Type B pancreatic cell (in vitro differentiated cells): ENCODE results near the gene ARID4B. TPM values are rescaled to one million over a fixed set of nuclear protein-coding genes. Genes with fewer than 3 reads are reported as not detected.
A peak's percentile ranks its signal among the peaks of the same experiment; 100 is the strongest.
"Not testable (repeated sequence)": the region's sequence is repeated elsewhere in the genome, so short reads cannot be mapped to it uniquely, and the experiment has no call there.

Experiments
- DNase-seq: peaks from one replicate; pipeline ENCODE4 v3.0.0; 2021; ENCODE audit warnings: mixed read lengths; ENCODE audit not compliant: unreplicated experiment; ENCODE audit errors: extremely low spot score
- H3K27ac Mint-ChIP-seq: 2 replicates; pipeline ENCODE4 v1.8.0; 2021; ENCODE audit warnings: mild to moderate bottlenecking, mixed read lengths
- H3K27me3 Mint-ChIP-seq: 2 replicates; pipeline ENCODE4 v1.8.0; 2021; ENCODE audit warnings: mixed read lengths
- H3K36me3 Mint-ChIP-seq: 2 replicates; pipeline ENCODE4 v1.8.0; 2021; ENCODE audit warnings: mixed read lengths
- H3K4me1 Mint-ChIP-seq: one replicate; pipeline ENCODE4 v1.8.0; 2021; ENCODE audit warnings: mixed read lengths; ENCODE audit not compliant: unreplicated experiment
- H3K4me3 Mint-ChIP-seq: 2 replicates; pipeline ENCODE4 v1.8.0; 2021; ENCODE audit warnings: mild to moderate bottlenecking, mixed read lengths
- H3K9me3 Mint-ChIP-seq: 2 replicates; pipeline ENCODE4 v1.8.0; 2021; ENCODE audit warnings: mixed read lengths
- CTCF ChIP-seq: fragments of 200-600 bp; sonication (generic); conservative IDR thresholded peaks from 2 replicates; pipeline ENCODE4 v1.5.0; 2021; ENCODE audit warnings: antibody characterized with exemption, mild to moderate bottlenecking
- total RNA-seq: library from RNA; stranded (reverse); gene quantifications from 2 replicates; pipeline ENCODE4 v1.2.1, GENCODE V29; 2021; ENCODE audit warnings: low replicate concordance

The ARID4B gene
- total RNA-seq, 1 donor from 2014 or later, result 42.4 TPM

DNA sequence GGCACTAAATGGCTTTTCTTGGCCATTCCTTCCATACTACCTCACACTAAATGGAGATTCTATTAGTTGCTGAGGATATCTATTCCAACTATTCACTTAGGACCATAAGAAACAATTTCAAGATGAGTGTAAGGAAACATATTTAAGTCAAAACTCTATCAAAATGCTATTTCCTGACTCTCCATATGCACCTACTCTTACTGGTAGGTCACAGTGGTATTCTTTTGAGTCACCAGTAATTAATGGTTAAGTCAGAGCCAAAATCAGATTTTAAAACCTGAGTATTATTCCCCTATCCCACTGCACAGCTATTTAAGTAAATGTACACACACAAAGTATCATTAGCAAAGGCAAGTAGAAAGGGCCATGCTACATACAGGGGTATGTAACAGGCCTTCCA is 50.3 kb downstream of the ARID4B start:
- no peak overlapping the region for H3K27ac Mint-ChIP-seq

DNA sequence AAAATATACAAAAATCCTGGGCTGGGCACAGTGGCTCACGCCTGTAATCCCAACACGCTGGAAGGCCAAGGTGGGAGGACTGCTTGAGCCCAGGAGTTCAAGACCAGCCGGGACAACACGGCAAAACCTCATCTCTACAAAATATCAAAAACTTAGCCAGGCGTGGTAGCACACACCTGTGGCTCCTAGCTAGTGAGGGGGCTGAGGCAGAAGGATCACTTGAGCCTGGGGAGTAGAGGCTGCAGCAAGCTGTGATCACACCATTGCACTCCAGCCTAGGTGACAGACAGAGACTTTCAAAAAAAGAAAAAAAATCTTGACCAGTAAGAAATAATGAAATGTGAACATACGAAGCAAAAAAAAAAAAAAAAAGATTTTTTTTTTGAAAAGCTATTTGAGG is 52.1 kb downstream of the ARID4B start:
- DNase-seq, result no peak
- Mint-ChIP-seq H3K9me3 (peaks cover 3% of the 10 kb centered on the region), H3K4me1 (peaks cover 28% of the 10 kb centered on the region), H3K27ac (no peak overlapping the region), H3K27me3 (no peaks in the 10 kb centered on the region), H3K36me3 (no peaks in the 10 kb centered on the region), H3K4me3 (no peak overlapping the region)
- TF ChIP-seq CTCF, result no peak

More for the DNA sequence above, 50.3 kb downstream of the ARID4B start:
- Mint-ChIP-seq H3K27me3 (no peaks in the 10 kb centered on the region), H3K36me3 (no peaks in the 10 kb centered on the region), H3K4me1 (peaks cover 26% of the 10 kb centered on the region), H3K9me3 (no peaks in the 10 kb centered on the region), H3K4me3 (no peak overlapping the region)
- DNase-seq, result no peak
- TF ChIP-seq CTCF, result no peak

- no peak overlapping the region for H3K4me3 Mint-ChIP-seq
- H3K36me3 Mint-ChIP-seq, result no peaks in the 10 kb centered on the region
- no peaks in the 10 kb centered on the region for H3K27me3 Mint-ChIP-seq
- peak overlapping the region; percentile 49 for H3K27ac Mint-ChIP-seq
- H3K4me1 Mint-ChIP-seq, result peaks cover 34% of the 10 kb centered on the region
- no peak for DNase-seq
- peaks cover 3% of the 10 kb centered on the region for H3K9me3 Mint-ChIP-seq
- TF ChIP-seq CTCF, result no peak
Measured at GRCh38 chr1:235275223-235275622, 52.8 kb downstream of the ARID4B start.

- peaks cover 3% of the 10 kb centered on the region for H3K9me3 Mint-ChIP-seq
- DNase-seq, result no peak
- H3K36me3 Mint-ChIP-seq, result peaks cover 2% of the 10 kb centered on the region
- H3K27me3 Mint-ChIP-seq, result no peaks in the 10 kb centered on the region
- no peak for TF ChIP-seq CTCF
- H3K27ac Mint-ChIP-seq, result no peak overlapping the region
- peaks cover 22% of the 10 kb centered on the region for H3K4me1 Mint-ChIP-seq
- H3K4me3 Mint-ChIP-seq, result no peak overlapping the region
Measured at GRCh38 chr1:235272851-235273250, 55.1 kb downstream of the ARID4B start.

GRCh38 chr1:235270625-235271024 is 57.4 kb downstream of the ARID4B start:
- no peak overlapping the region for H3K27ac Mint-ChIP-seq
- H3K27me3 Mint-ChIP-seq, result no peaks in the 10 kb centered on the region
- TF ChIP-seq CTCF, result peak; percentile 45
- peaks cover 3% of the 10 kb centered on the region for H3K9me3 Mint-ChIP-seq
- DNase-seq, result no peak
- peaks cover 3% of the 10 kb centered on the region for H3K36me3 Mint-ChIP-seq
- H3K4me1 Mint-ChIP-seq, result peaks cover 31% of the 10 kb centered on the region
- H3K4me3 Mint-ChIP-seq, result no peak overlapping the region

DNA sequence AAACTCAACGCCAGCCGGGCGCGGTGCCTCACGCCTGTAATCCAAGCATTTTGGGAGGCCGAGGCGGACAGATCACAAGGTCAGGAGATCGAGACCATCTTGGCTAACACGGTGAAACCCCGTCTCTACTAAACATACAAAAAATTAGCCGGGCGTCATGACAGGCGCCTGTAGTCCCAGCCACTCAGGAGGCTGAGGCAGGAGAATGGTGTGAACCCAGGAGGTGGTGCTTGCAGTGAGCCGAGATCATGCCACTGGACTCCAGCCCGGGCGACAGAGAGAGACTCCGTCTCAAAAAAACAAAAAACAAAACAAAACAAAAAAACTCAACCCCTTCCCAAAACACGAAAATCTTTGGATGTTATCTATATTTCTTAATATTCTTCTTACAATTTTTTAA is 58.0 kb downstream of the ARID4B start:
- not testable (repeated sequence) for H3K27ac Mint-ChIP-seq, H3K27me3 Mint-ChIP-seq, H3K9me3 Mint-ChIP-seq, H3K36me3 Mint-ChIP-seq, DNase-seq, H3K4me3 Mint-ChIP-seq
- peaks cover 27% of the 10 kb centered on the region for H3K4me1 Mint-ChIP-seq
